ENCODE data around the gene BBS5.

Gene BBS5

GRCh38 chr2:169495310-169495928 lies 16.1 kb downstream of the BBS5 start:
- no peak for DNase-seq (ENCODE audit: low spot score)
- in situ Hi-C loops (cut with MboI; ENCODE audit: low sequenced_read_pairs, unreplicated experiment) = no loop called here
- TF ChIP-seq, protein P1, sequence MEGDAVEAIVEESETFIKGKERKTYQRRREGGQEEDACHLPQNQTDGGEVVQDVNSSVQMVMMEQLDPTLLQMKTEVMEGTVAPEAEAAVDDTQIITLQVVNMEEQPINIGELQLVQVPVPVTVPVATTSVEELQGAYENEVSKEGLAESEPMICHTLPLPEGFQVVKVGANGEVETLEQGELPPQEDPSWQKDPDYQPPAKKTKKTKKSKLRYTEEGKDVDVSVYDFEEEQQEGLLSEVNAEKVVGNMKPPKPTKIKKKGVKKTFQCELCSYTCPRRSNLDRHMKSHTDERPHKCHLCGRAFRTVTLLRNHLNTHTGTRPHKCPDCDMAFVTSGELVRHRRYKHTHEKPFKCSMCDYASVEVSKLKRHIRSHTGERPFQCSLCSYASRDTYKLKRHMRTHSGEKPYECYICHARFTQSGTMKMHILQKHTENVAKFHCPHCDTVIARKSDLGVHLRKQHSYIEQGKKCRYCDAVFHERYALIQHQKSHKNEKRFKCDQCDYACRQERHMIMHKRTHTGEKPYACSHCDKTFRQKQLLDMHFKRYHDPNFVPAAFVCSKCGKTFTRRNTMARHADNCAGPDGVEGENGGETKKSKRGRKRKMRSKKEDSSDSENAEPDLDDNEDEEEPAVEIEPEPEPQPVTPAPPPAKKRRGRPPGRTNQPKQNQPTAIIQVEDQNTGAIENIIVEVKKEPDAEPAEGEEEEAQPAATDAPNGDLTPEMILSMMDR (IDR thresholded peaks at IDR 0.05; ENCODE audit: borderline replicate concordance, control extremely low read depth, extremely low read depth, insufficient read depth, missing control alignments) = no peak

DNA sequence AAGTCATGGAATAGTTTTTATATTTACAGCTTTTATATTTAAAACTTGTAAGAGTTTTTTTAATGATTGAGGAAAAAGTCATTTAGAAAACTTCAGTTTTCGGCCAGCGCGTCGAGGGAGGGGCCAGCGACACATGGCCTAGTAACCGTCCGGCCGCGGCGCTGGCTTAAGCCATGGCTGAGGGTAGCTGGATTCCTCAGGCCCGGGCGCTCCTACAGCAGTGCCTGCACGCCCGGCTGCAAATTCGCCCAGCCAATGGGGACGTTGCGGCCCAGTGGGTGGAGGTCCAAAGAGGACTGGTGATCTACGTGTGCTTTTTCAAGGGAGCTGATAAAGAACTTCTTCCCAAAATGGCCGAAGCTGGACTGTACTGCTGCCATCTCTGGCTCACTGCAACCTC lies 25.4 kb downstream of the BBS5 start:
- DNase-seq (ENCODE audit: low spot score) = no peak
- TF ChIP-seq, protein P1 (IDR thresholded peaks at IDR 0.05; ENCODE audit: borderline replicate concordance, control extremely low read depth, extremely low read depth, insufficient read depth, missing control alignments) = no peak
- in situ Hi-C loops (cut with MboI; ENCODE audit: low sequenced_read_pairs, unreplicated experiment) = no loop called here

DNA sequence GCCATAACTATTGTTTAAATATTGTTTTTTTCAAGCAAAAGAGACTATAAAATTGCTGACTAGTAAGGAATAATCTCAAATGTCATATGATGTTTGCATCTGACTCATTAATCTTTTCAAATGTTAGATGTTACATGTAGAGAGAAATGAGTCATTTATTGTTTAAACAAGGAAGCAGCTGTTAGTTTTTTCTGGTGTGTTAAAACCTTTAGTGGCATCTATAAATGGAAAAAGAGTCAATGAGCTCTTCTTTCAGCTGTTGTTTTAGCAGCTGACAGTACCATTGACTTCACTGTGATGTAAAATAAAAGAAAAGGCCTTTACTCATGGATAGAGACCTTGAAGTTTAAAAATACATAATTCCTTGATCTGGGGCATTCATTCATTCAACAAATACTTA lies 28.4 kb downstream of the BBS5 start:
- TF ChIP-seq, protein P1 (IDR thresholded peaks at IDR 0.05; ENCODE audit: borderline replicate concordance, control extremely low read depth, extremely low read depth, insufficient read depth, missing control alignments) = no peak
- peak; percentile 28 for DNase-seq (ENCODE audit: low spot score)
- in situ Hi-C loops (cut with MboI; ENCODE audit: low sequenced_read_pairs, unreplicated experiment) = no loop called here

- in situ Hi-C loops (cut with MboI; ENCODE audit: low sequenced_read_pairs, unreplicated experiment) = no loop called here
- DNase-seq (ENCODE audit: low spot score) = no peak
- TF ChIP-seq, protein P1 (IDR thresholded peaks at IDR 0.05; ENCODE audit: borderline replicate concordance, control extremely low read depth, extremely low read depth, insufficient read depth, missing control alignments) = no peak
Measured at GRCh38 chr2:169509298-169509885, 30.1 kb downstream of the BBS5 start, which contains the start of gene KLHL41. Gene KLHL41 (plus strand): TSS chr2:169509702. CDS start chr2:169509779, 77 bp downstream.

- DNase-seq (ENCODE audit: low spot score) = no peak
- TF ChIP-seq, protein P1 (IDR thresholded peaks at IDR 0.05; ENCODE audit: borderline replicate concordance, control extremely low read depth, extremely low read depth, insufficient read depth, missing control alignments) = no peak
- in situ Hi-C loops (cut with MboI; ENCODE audit: low sequenced_read_pairs, unreplicated experiment) = no loop called here
Measured at GRCh38 chr2:169509955-169510354, 30.7 kb downstream of the BBS5 start.

DNA sequence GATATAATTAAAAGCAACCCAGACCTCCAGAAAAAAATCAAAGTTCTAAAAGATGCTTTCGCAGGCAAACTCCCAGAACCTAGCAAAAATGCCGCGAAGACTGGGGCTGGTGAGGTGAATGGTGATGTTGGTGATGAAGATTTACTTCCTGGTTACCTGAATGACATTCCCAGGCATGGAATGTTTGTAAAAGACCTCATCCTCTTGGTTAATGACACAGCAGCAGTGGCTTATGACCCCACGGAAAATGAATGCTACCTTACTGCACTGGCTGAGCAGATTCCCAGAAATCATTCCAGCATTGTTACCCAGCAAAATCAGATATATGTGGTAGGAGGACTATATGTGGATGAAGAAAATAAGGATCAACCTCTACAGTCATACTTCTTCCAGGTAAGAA lies 31.2 kb downstream of the BBS5 start:
- no peak for DNase-seq (ENCODE audit: low spot score)
- TF ChIP-seq, protein P1 (IDR thresholded peaks at IDR 0.05; ENCODE audit: borderline replicate concordance, control extremely low read depth, extremely low read depth, insufficient read depth, missing control alignments) = no peak
- in situ Hi-C loops (cut with MboI; ENCODE audit: low sequenced_read_pairs, unreplicated experiment) = no loop called here
